HUES64 (cell line): ENCODE measurements around the gene CD37.

Experiments
- H3K27ac ChIP-seq: 2 replicates; pipeline ENCODE4 v1.7.0; 2013; ENCODE audit warnings: low read depth, low read length, inconsistent platforms
- H3K27me3 ChIP-seq: 2 replicates; pipeline ENCODE4 v1.6.1; 2013; ENCODE audit warnings: mild to moderate bottlenecking, low read length; ENCODE audit not compliant: insufficient read depth
- H3K36me3 ChIP-seq: 2 replicates; pipeline ENCODE4 v1.6.1; 2013; ENCODE audit warnings: mild to moderate bottlenecking, low read length; ENCODE audit not compliant: insufficient read depth
- H3K4me1 ChIP-seq: 2 replicates; pipeline ENCODE4 v1.6.1; 2013; ENCODE audit warnings: mild to moderate bottlenecking, low read length, moderate library complexity; ENCODE audit not compliant: insufficient read depth
- H3K4me3 ChIP-seq: 2 replicates; pipeline ENCODE4 v1.5.1; 2013; ENCODE audit warnings: mild to moderate bottlenecking, low read length, moderate library complexity
- H3K9ac ChIP-seq: 2 replicates; pipeline ENCODE4 v1.6.1; 2013; ENCODE audit warnings: mild to moderate bottlenecking, low read depth, low read length
- H3K9me3 ChIP-seq: 2 replicates; pipeline ENCODE4 v1.6.1; 2013; ENCODE audit warnings: low read depth, low read length; ENCODE audit not compliant: insufficient read depth
- WGBS: fragments of 150-250, 120-280 bp; methylation state at CpG from one replicate; pipeline ENCODE4 v1.1.7; 2013; ENCODE audit warnings: missing lambda C conversion rate; 5-methylcytosine and 5-hydroxymethylcytosine counted together

The CD37 gene

DNA sequence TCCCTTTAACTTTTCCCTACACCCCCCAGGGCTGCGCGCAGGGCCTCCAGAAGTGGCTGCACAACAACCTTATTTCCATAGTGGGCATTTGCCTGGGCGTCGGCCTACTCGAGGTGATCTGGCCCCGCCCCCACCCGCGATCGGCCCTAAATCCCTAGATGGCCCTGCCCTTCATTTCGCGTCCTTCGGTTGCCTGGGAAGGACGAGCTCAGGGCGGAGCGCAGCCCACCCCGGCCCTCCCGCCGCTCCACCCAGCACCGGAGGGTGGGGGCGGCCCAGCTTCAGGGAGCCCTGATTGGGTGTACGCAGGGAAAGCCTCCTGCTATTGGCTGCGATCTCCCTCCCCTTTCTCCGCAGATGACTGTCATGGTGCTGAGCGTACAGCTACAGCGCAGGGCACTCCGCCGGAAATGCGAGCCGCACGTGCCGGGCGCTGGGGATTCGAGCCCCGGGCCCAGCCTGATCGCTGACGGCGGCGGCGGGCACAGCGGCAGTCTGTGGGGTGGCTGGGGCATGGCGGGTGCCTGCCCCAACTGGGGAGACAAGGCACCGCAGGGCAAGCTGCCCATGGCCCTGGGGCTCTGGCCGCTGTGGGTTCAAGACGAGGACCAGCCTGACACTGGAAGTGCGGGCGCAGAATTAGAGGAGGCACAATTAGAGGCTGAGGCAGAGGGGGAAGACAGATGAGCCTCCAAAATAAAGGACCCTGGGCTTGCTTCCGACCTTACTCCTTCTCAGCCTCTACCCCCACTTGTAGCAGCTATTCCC, 4.3 kb downstream of the CD37 start:
- H3K9ac ChIP-seq: no peak overlapping the region; the same call in 1 of the 2 replicates
- peak overlapping the region; percentile 82; the same call in 1 of the 2 replicates for H3K27ac ChIP-seq
- 9% methylated on average over 47 of the region's 47 CpGs for WGBS

DNA sequence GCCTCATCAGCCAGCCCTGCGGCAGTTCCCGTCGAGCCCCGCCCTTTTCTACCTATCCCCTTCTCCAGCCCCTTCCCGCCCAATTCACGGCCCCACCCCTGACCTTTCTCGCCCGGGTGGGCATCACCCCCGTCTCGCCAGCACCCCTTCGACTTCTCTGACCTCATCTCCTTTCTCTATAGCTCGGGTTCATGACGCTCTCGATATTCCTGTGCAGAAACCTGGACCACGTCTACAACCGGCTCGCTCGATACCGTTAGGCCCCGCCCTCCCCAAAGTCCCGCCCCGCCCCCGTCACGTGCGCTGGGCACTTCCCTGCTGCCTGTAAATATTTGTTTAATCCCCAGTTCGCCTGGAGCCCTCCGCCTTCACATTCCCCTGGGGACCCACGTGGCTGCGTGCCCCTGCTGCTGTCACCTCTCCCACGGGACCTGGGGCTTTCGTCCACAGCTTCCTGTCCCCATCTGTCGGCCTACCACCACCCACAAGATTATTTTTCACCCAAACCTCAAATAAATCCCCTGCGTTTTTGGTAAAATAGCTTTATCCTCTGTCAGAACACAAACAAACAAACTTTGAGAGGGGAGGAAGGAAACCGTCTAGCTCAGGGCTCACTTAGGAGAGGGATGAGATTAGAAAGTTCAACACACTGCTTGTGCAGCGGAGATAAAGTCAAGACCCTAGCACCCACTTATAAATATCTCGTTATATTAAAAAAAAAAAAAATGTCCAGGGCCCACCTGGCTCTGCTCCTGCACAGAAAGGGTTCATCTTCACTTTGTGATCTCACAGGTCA, 5.1 kb downstream of the CD37 start:
- Histone ChIP-seq H3K4me1 (peaks cover 14% of the 10 kb centered on the region), H3K36me3 (peaks cover 48% of the 10 kb centered on the region), H3K4me3 (peak overlapping the region; percentile 20; the same call in 1 of the 2 replicates), H3K27me3 (peaks cover 11% of the 10 kb centered on the region), H3K9ac (no peak overlapping the region; the same call in 1 of the 2 replicates), H3K27ac (no peak overlapping the region; the same call in 1 of the 2 replicates), H3K9me3 (no peaks in the 10 kb centered on the region)
- WGBS: 43% methylated on average over 34 of the region's 36 CpGs

More for the DNA sequence above, 4.3 kb downstream of the CD37 start:
- Histone ChIP-seq H3K9me3 (no peaks in the 10 kb centered on the region), H3K27me3 (peaks cover 11% of the 10 kb centered on the region), H3K4me3 (peak overlapping the region; percentile 49), H3K36me3 (peaks cover 40% of the 10 kb centered on the region), H3K4me1 (peaks cover 14% of the 10 kb centered on the region)

DNA sequence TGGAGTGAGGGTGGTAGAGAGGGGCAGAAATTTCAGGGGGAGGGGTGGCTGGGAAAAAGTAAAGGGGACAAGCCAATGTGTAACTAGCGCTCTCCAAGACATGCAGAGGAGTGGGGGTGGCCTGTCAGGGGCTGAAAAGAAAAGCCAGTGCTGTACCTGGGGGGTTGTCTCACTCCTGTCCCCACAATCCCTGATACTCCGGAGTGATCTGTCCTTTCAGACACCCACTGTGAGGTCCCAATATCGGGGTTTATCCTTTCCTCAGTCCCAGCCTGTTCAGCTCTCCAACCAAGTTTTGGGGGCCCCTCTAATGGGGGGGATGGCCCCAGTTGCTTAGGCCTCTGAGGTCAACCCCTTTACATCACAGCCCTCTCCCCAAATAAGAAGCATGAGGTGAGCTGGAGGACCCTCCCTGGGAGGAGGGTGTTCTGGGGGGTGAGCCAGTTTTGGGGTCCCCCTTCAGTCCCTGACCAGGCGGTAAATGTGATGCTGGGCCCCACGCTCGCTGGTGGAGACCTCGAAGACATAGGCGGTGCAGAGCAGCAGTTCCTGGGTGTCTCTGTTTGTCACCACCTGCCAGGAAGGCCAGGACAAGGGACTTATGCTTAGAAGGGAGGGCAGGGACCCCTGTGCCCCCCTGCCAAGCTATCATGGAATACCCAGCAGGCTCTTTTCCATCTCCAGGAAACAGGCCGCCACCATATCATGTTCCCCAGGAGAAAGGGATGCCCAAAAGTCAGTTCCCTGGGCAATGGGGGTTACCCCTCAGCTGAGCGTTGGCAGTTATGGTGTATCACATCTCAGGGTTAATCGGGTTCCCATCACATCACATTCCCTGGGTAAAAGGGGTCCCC, 5.9 kb downstream of the CD37 start:
- no peak overlapping the region for H3K4me3 ChIP-seq
- 93% methylated on average over 11 of the region's 11 CpGs for WGBS
- H3K9me3 ChIP-seq: no peaks in the 10 kb centered on the region
- peaks cover 14% of the 10 kb centered on the region for H3K4me1 ChIP-seq
- H3K9ac ChIP-seq: no peak overlapping the region
- no peak overlapping the region for H3K27ac ChIP-seq
- H3K27me3 ChIP-seq: peaks cover 11% of the 10 kb centered on the region
- peaks cover 55% of the 10 kb centered on the region for H3K36me3 ChIP-seq

DNA sequence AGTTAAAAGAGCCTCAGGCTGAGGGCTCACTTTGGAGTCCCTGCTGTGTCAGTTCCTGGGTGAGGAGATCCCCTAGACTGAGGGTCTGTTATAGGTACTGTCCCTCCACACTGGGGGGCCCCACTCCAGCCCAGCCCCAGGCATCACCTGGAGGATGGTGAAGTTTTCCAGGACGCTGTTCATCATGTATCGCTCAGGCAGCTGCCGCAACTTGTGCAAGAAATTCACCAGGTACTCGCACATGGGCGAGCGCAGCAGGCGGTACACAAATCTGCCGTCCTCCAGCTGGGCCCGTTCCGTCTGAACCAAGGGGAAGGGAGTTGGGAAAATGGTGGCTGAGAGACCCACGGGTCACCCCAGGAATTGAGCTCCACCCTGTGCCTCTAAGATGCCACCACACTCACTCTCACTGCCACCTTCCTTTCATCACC, 7.1 kb downstream of the CD37 start:
- Histone ChIP-seq H3K4me1 (peaks cover 14% of the 10 kb centered on the region), H3K27ac (no peak overlapping the region), H3K27me3 (peaks cover 7% of the 10 kb centered on the region), H3K9ac (no peak overlapping the region), H3K4me3 (no peak overlapping the region), H3K36me3 (peaks cover 68% of the 10 kb centered on the region), H3K9me3 (no peaks in the 10 kb centered on the region)
- WGBS: 91% methylated on average over 11 of the region's 11 CpGs

DNA sequence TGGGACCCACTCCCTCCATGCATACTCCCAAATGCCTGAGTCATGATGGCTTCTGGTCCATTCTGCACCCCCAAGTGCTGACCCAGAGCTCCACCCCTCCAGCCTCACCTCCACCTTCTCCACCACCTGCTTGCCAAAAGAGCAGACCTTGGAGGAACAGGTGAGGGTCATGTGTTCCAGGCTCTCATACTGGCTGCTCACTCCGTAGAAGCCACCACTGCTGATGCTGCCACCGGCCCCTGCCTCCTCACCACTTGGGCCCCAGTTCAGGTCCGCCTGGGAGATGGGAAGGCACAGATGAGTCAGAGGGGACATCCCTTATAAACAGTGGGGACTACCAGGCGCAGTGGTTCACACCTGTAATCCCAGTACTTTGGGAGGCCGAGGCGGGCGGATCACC, 7.9 kb downstream of the CD37 start:
- WGBS: 95% methylated on average over 7 of the region's 7 CpGs
- H3K27ac ChIP-seq: no peak overlapping the region
- no peaks in the 10 kb centered on the region for H3K9me3 ChIP-seq
- H3K4me1 ChIP-seq: peaks cover 9% of the 10 kb centered on the region
- H3K9ac ChIP-seq: no peak overlapping the region
- H3K27me3 ChIP-seq: no peaks in the 10 kb centered on the region; the same call in 1 of the 2 replicates
- H3K4me3 ChIP-seq: no peak overlapping the region
- peaks cover 76% of the 10 kb centered on the region for H3K36me3 ChIP-seq

DNA sequence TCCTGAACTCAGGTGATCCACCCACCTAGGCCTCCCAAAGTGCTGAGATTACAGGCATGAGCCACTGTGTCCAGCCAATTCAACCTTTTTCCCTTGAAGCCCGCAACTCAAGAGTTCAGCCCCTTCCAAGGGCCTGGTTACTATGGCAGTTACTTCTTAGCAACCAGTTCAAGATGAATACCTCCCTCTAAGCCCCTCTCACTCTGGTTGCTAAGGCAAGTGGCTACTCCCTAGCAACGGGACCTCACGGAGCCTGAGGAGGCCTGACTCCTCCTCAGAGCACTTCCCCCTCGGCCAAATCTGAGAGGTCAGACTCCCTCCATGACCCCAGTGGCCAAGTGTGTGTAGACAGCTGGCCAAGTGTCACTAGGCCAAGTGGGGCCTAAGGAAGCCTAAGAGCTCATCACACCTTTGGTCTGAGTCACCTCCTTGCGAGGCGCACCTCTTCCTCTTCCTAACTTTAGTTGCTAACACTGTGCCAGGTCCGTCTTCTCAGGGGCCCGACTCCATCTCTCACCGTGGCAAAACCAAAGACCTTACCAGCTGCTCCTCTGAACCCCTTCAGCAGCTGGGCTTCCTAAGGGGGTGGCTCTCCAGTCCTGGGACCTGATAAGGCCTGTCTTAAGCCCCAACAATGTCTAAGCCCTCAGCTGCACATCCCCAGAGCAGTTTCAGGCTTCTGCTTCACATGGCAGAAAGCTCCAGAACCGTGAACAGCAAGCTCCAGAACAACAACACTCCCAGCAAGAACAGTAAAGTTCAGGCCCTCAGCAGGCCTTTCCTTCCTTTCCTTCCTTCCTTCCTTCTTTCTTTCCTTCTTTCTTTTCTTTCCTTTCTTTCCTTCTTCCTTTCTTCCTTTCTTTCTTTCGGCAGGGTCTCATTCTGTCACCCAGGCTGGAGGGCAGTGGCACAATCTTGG, 9.6 kb downstream of the CD37 start:
- WGBS: 94% methylated on average over 11 of the region's 11 CpGs
- Histone ChIP-seq H3K4me3 (no peak overlapping the region), H3K4me1 (peaks cover 5% of the 10 kb centered on the region; the same call in 1 of the 2 replicates), H3K9me3 (no peaks in the 10 kb centered on the region), H3K27me3 (no peaks in the 10 kb centered on the region), H3K27ac (no peak overlapping the region), H3K36me3 (peaks cover 90% of the 10 kb centered on the region), H3K9ac (no peak overlapping the region)

DNA sequence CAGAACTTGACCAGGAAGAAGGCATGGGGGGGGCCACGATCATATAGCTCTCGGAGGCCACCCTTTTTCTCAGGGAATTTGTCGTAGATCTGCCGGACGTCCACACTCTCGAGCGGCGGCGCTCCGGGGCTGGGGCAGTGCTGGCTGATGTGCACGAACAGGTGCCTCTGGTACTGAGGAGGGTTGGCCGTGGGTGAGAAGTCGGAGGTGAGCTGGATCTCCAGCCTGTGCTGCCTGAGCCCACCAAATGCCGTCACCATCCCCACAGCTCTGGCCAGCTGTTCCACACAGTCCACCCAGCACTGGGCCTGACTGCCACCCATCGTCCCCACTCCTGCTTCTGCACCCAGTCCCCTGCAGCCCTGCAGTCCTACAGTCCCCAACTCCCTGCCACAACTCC, 12.0 kb downstream of the CD37 start:
- H3K9me3 ChIP-seq: no peaks in the 10 kb centered on the region
- no peaks in the 10 kb centered on the region for H3K27me3 ChIP-seq
- H3K9ac ChIP-seq: no peak overlapping the region
- H3K36me3 ChIP-seq: peaks cover 96% of the 10 kb centered on the region
- no peak overlapping the region for H3K4me3 ChIP-seq
- 95% methylated on average over 15 of the region's 15 CpGs for WGBS
- no peak overlapping the region for H3K27ac ChIP-seq
- no peaks in the 10 kb centered on the region for H3K4me1 ChIP-seq

DNA sequence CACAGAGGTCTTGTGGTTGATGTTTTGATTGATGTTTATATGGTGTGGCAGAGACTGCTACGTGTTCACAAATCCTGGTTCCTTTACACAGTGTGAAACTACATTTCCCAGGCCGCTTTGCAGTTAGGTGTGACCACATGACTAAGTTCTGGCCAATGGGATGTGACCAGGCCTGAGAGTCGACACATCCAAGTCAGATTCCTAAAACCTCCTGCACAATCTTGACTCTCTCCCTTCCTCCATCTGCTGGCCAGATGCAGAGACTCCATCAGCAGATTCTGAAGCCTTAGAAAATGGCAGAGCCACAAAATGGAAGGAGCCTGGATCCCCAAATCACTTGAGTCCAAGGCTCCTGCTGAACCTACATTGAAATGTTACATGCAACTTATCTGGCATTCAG, 12.6 kb downstream of the CD37 start:
- H3K4me1 ChIP-seq: no peaks in the 10 kb centered on the region
- no peak overlapping the region for H3K27ac ChIP-seq
- 81% methylated on average over 3 of the region's 3 CpGs for WGBS
- no peak overlapping the region for H3K4me3 ChIP-seq
- H3K9ac ChIP-seq: no peak overlapping the region
- H3K36me3 ChIP-seq: peaks cover 96% of the 10 kb centered on the region
- H3K27me3 ChIP-seq: no peaks in the 10 kb centered on the region
- no peaks in the 10 kb centered on the region for H3K9me3 ChIP-seq

DNA sequence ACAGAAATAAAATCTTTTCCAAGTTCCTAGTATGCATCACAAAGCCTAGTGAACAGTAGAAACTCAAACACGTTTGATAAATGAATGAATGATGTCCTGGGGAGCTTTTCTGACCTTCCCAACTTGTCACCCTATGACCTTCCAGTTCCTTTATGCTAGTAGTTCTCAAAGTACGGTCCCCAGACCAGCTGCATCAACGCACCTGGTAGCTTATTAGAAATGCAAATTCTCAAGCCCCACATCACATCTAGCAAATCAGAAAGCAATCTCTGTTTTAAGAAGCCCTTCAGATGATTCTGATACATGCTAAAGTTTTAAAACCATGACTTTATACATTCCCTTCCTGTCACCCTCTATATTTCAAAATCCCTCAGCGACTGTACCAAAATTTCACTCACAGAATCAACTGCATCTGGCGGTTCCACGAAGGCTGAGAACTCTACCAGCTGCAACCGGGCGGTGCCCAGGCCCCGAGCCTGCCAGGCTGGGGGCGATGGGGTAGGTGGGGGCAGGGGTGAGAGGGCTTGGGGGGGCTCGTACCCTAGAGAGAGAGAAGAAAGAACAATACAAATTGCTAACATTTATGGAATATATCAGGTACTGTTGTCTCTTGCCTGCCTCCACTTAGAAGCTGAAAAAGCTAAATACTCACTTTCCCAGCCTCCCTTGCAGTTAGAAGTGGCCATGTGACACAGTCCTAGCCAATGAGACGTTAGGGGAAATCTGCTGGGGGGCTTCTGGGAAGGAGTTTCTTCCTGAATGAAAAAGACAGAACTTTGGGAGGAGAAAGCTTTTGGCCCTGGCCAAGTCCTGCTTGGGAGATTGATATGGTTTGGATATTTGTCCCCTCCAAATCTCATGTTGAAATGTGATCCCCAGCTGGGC, 13.3 kb downstream of the CD37 start:
- whole genome bisulfite sequencing: 91% methylated on average over 11 of the region's 12 CpGs
- no peaks in the 10 kb centered on the region for H3K4me1 ChIP-seq
- H3K9me3 ChIP-seq: no peaks in the 10 kb centered on the region
- H3K4me3 ChIP-seq: no peak overlapping the region
- no peaks in the 10 kb centered on the region for H3K27me3 ChIP-seq
- H3K36me3 ChIP-seq: peaks cover 96% of the 10 kb centered on the region
- no peak overlapping the region for H3K27ac ChIP-seq
- H3K9ac ChIP-seq: no peak overlapping the region
